ENCODE data around the gene LIME1.
"Not testable (repeated sequence)": the region's sequence is repeated elsewhere in the genome, so short reads cannot be mapped to it uniquely, and the experiment has no call there.

Gene LIME1

GRCh38 chr20:63708301-63709148 lies 27.9 kb upstream of the LIME1 start:
- DNase-seq, result no peak

GRCh38 chr20:63709149-63709527 lies 27.3 kb upstream of the LIME1 start:
- no peak for DNase-seq

GRCh38 chr20:63711085-63711645 lies 25.3 kb upstream of the LIME1 start:
- no peak for DNase-seq

DNA sequence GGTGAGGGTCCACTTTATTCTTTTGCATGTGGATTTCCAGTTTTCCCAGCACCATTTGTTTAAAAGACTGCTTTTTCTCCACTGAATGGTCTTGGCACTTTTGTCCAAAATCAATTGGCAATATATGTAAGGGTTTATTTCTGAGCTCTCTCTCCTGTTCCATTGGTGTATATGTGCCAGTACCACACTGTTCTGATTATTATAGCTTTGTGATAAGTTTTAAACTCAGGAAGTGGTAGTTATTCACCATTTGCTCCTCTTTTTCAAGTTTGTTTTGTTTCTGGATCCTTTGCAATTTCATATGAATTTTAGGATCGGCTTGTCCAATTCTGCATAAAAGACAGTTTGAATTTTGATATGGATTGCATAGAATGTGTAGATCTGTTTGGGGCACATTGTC lies 24.3 kb upstream of the LIME1 start:
- no peak for DNase-seq

DNA sequence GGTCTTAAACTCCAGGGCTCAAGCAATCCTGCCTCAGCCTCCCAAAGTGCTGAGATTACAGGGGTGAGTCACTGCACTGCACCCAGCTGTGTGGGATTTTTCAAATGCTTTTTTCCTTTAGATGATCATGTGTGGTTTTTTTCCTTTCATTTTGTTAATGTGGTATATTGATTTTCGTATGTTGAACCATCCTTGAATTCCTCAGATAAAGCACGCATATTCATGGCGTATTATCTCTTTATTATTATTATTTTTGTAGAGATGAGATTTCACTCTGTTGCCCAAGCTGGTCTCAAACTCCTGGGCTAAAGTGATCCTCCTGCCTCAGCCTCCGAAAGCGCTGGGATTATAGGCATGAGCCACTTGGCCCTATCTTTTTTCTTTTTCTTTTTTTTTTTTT lies 21.6 kb upstream of the LIME1 start:
- no peak for DNase-seq

- no peak for DNase-seq
Measured at GRCh38 chr20:63718996-63719395, 17.5 kb upstream of the LIME1 start.

- DNase-seq, result not testable (repeated sequence)
Measured at GRCh38 chr20:63722967-63723622, 13.4 kb upstream of the LIME1 start.

DNA sequence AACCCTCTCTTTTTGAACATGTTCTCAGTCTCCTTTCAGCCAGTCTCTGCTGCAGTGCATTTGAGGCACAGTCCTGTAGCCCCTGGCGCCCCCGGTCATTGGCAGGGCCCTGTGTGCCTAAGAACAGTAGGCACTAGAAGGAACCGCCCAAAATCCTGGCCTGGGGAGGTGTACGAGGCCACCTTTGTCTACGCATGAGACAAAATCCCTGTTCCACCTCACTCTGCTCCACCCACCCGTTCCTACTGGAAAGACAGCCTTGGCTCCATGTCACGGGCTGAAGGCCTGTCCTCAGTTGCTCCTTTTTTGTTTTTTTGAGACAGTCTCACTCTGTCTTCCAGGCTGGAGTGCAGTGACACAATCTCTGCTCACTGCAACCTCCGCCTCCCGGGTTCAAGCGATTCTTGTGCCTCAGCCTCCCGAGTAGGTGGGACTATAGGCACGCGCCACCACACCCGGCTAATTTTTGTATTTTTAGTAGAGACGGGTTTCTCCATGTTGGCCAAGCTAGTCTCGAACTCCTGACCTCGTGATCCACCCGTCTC lies 6.2 kb upstream of the LIME1 start:
- DNase-seq, result not testable (repeated sequence)

GRCh38 chr20:63731410-63731809 lies 5.1 kb upstream of the LIME1 start:
- DNase-seq, result no peak

- no peak for DNase-seq
Measured at GRCh38 chr20:63732118-63733095, 4.1 kb upstream of the LIME1 start.

DNA sequence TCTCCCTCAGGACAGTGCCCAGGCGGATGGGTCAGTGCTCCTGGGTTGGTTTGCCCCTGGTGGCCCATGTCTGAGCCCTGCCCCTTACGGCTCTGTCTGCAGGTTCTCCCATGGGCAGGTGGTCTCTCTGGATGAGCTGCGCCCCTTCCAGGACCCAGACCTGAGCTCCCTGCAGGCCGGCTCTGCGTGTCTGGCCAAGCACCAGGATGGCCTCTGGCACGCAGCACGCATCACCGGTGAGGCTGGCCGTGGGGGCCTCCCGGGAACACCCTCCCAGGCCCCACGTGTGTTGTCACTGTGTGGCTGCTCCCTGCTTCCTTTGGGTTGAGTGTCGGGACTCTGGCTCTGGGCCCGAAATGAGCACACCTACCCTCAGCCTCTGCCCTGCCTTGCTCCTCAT lies 3.3 kb upstream of the LIME1 start:
- DNase-seq, result no peak

- no peak for DNase-seq
Measured at GRCh38 chr20:63733579-63734081, 2.8 kb upstream of the LIME1 start.

DNA sequence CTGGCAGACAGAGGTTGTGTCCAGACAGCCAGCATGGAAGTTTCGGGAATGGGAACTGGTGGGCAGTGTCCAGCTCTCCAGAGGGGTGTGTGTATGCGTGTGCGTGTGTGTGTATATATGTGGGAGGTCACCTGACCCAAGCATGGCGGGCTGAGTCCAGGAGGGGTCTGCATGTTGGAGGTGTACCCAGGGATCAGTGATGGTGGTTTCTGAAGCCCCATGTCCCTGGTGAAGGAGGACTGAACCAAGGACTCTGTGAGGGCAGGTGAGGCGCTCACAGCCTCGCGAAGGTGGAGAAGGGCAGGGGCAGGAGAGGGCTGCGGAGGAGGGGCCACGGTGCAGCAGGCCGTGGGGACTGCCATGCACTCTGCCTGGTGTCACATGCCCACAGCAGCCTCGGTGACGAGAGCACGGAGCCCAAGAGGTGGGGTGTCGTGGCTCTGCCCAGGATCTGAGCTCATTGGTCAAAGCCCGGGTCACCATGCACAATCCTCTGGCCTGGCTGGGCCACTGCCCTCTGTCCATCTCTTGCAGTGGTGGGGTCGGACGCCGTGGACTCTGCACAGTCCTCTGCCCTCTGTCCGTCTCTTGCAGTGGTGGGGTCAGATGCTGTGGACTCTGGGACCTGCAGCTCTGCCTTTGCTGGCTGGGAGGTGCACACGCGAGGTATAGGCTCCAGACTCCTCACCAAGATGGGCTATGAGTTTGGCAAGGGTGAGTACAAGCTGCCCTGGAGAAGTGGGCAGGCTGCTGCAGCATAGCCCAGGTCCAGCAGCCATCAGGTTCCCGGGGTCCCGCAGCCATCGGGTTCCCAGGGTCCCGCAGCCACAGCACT lies 2.1 kb upstream of the LIME1 start:
- no peak for DNase-seq

- no peak for DNase-seq
Measured at GRCh38 chr20:63734946-63735858, 1.3 kb upstream of the LIME1 start.

GRCh38 chr20:63736893-63737694 lies 630 bp downstream of the LIME1 start:
- no peak for DNase-seq

GRCh38 chr20:63737695-63737944 lies 1.2 kb downstream of the LIME1 start:
- no peak for DNase-seq

DNA sequence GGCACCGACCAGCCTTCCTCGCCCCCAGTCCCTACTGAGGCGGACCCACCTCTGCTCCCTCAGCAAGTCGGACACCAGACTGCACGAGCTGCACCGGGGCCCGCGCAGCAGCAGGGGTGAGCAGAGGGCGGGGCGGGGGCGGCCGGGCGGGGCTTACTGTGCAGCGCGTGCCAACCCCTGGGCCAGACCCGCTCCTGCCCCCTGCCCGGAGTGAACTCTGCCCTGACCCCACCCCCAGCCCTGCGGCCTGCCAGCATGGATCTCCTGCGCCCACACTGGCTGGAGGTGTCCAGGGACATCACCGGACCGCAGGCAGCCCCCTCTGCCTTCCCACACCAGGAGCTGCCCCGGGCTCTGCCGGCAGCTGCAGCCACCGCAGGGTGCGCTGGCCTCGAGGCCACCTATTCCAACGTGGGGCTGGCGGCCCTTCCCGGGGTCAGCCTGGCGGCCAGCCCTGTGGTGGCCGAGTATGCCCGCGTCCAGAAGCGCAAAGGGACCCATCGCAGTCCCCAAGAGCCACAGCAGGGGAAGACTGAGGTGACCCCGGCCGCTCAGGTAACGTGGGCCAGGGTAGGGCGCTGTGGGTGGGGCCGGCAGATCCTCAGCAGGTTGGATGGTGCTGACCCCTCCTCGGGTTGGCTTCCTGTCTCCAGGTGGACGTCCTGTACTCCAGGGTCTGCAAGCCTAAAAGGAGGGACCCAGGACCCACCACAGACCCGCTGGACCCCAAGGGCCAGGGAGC lies 1.7 kb downstream of the LIME1 start:
- DNase-seq, result peak; percentile 60

GRCh38 chr20:63738687-63739129 lies 2.2 kb downstream of the LIME1 start:
- peak; percentile 76 for DNase-seq

Data from left hindlimb (tissue), 1 donor.